K562 (cell line): Measurements from ENCODE around the gene SATB2. TPM values are rescaled to one million over a fixed set of nuclear protein-coding genes. Genes with fewer than 3 reads are reported as not detected.
A peak's percentile ranks its signal among the peaks of the same experiment; 100 is the strongest.

ENCODE experiments used
- CBFA2T3 ChIP-seq: fragments of 450-650 bp; IDR thresholded peaks from 2 replicates; pipeline ENCODE4 v1.6.1; 2017
- DACH1 ChIP-seq: fragments of 450-650 bp; IDR thresholded peaks from 2 replicates; pipeline ENCODE4 v1.6.1; 2018; ENCODE audit not compliant: partially characterized antibody
- GTF2A2 ChIP-seq: IDR thresholded peaks from 2 replicates; pipeline ENCODE4 v1.6.1; 2016; ENCODE audit warnings: mild to moderate bottlenecking, missing genetic modification characterization, missing compliant biosample characterization
- HMGN3 ChIP-seq: IDR thresholded peaks from 2 replicates; pipeline ENCODE4 v1.6.1; 2011; ENCODE audit warnings: borderline replicate concordance, low read depth, mild to moderate bottlenecking, mixed read lengths, low read length; ENCODE audit not compliant: insufficient read length; ENCODE audit errors: extremely low read depth
- JUN ChIP-seq, 2 experiments: sonication (generic) in 1 of 2; formaldehyde crosslinking in 1 of 2; IDR thresholded peaks; 2 replicates each; pipeline versions ENCODE4 v1.6.1 to v1.8.0; 2012 to 2022; ENCODE audit warnings: borderline replicate concordance in 2 of 2, mild to moderate bottlenecking in 2 of 2, improper control_type of control experiment in 1 of 2, low read depth in 1 of 2, low read length in 1 of 2, missing genetic modification reagents in 1 of 2
- KDM1A ChIP-seq, 2 experiments: fragments of 450-650 bp; IDR thresholded peaks; 2 replicates each; pipeline ENCODE4 v1.6.1; 2016; ENCODE audit warnings: mild to moderate bottlenecking in 2 of 2
- KHSRP ChIP-seq: fragments of 450-650 bp; IDR thresholded peaks from 2 replicates; pipeline ENCODE4 v1.6.1; 2017
- NCOR1 ChIP-seq: fragments of 450-650 bp; IDR thresholded peaks from 2 replicates; pipeline ENCODE4 v1.6.1; 2016; ENCODE audit warnings: mild to moderate bottlenecking, moderate library complexity
- POLR2AphosphoS5 ChIP-seq: IDR thresholded peaks from 2 replicates; pipeline ENCODE4 v1.6.1; 2011; ENCODE audit warnings: mild to moderate bottlenecking, low read depth, low read length, moderate library complexity; ENCODE audit not compliant: control insufficient read depth, insufficient read depth
- PPARD ChIP-seq: fragments of 250-450 bp; sonication (Bioruptor Pico); IDR thresholded peaks from 2 replicates; pipeline ENCODE4 v1.8.0; 2022; ENCODE audit warnings: inconsistent platforms, mild to moderate bottlenecking, moderate library complexity
- RBM34 ChIP-seq: fragments of 200-400 bp; formaldehyde crosslinking; IDR thresholded peaks from 2 replicates; pipeline ENCODE4 v1.6.1; 2018; ENCODE audit warnings: low read length, borderline replicate concordance; ENCODE audit not compliant: insufficient read depth
- SMARCE1 ChIP-seq: fragments of 450-650 bp; IDR thresholded peaks from 2 replicates; pipeline ENCODE4 v1.7.1; 2016; ENCODE audit warnings: mild to moderate bottlenecking
- SREBF2 ChIP-seq: sonication (generic); formaldehyde crosslinking; IDR thresholded peaks from 2 replicates; pipeline ENCODE4 v1.4.0; 2020; ENCODE audit warnings: mild to moderate bottlenecking, missing genetic modification reagents
- TBP ChIP-seq: optimal IDR thresholded peaks from 2 replicates; pipeline ENCODE3; 2011; ENCODE audit warnings: low read depth, low read length, improper control_type of control experiment
- ZKSCAN8 ChIP-seq: fragments of 200-800 bp; sonication (Bioruptor generic); IDR thresholded peaks from 2 replicates; pipeline ENCODE4 v1.6.1; 2016; ENCODE audit warnings: missing genetic modification characterization, missing compliant biosample characterization
- ZNF133 ChIP-seq: fragments of 250-450 bp; sonication (Bioruptor Pico); IDR thresholded peaks from 2 replicates; pipeline ENCODE4 v1.4.0; 2020; ENCODE audit warnings: mild to moderate bottlenecking
- ZNF311 ChIP-seq: fragments of 250-450 bp; sonication (Bioruptor Pico); IDR thresholded peaks from 2 replicates; pipeline ENCODE4 v1.4.0; 2020; ENCODE audit warnings: mild to moderate bottlenecking, moderate library complexity
- ZNF76 ChIP-seq: fragments of 250-450 bp; sonication (Bioruptor Pico); IDR thresholded peaks from 2 replicates; pipeline ENCODE4 v1.4.0; 2020; ENCODE audit warnings: mild to moderate bottlenecking, moderate library complexity, borderline replicate concordance
- ZNF830 ChIP-seq: fragments of 250-450 bp; sonication (Bioruptor Pico); IDR thresholded peaks from 2 replicates; pipeline ENCODE4 v1.5.0; 2021; ENCODE audit warnings: mild to moderate bottlenecking
- polyA plus RNA-seq, 8 experiments: library from polyadenylated mRNA; depleted of rRNA in 4 of 8; stranded (reverse) in 5 of 8; unstranded in 3 of 8; fragments of >200 nt; fragmentation: Nextera tagmentation in 2 of 8; fragmentation: Illumina TruSeq in 1 of 8; extraction: Ambion mirVana in 2 of 8; extraction: Trizol in 1 of 8; gene quantifications; 2 replicates each; pipeline versions ENCODE4 v1.2.1 to v1.2.3, GENCODE V29; 2011 to 2014; ENCODE audit warnings: inconsistent platforms in 1 of 8, missing spikeins in 1 of 8
- total RNA-seq, 7 experiments: library from RNA; depleted of rRNA in 6 of 7; stranded (reverse); fragments of >200 nt in 6 of 7; fragmentation: Illumina TruSeq in 2 of 7; extraction: Trizol in 2 of 7; gene quantifications; 2 replicates each; pipeline versions ENCODE4 v1.2.1 to v1.2.3, GENCODE V29; 2011 to 2021; ENCODE audit warnings: low replicate concordance in 1 of 7
- TF ChIP-seq, protein P1 (sequence below): fragments of 250-450 bp; sonication (Bioruptor Pico); IDR thresholded peaks from 2 replicates; pipeline ENCODE4 v1.6.1; 2021; ENCODE audit warnings: mild to moderate bottlenecking
- TF ChIP-seq, protein P2 (sequence below), 2 experiments: IDR thresholded peaks; 2 replicates each; pipeline ENCODE4 v1.6.1; 2011; ENCODE audit warnings: borderline replicate concordance in 1 of 2, control low read depth in 1 of 2, low read depth in 1 of 2, low read length in 1 of 2, mild to moderate bottlenecking in 1 of 2, mixed read lengths in 1 of 2, moderate library complexity in 1 of 2; ENCODE audit not compliant: insufficient read depth in 1 of 2, insufficient read length in 1 of 2, poor library complexity in 1 of 2, severe bottlenecking in 1 of 2; ENCODE audit errors: extremely low read depth in 1 of 2
- TF ChIP-seq, protein P3 (sequence below): fragments of 250-450 bp; sonication (Bioruptor Pico); IDR thresholded peaks from 2 replicates; pipeline ENCODE4 v1.8.0; 2021; ENCODE audit warnings: moderate library complexity, mild to moderate bottlenecking, inconsistent platforms
- TF ChIP-seq, protein P4 (sequence below): fragments of 250-450 bp; sonication (Bioruptor Pico); IDR thresholded peaks from 2 replicates; pipeline ENCODE4 v1.5.0; 2020; ENCODE audit warnings: mild to moderate bottlenecking

SATB2 gene
- total and polyA plus RNA-seq, 9 of the 15 experiments (the other 6 are each of a cell fraction or from before 2014, with no cell fraction given), result 4.5 to 34.0 (median 15.1) TPM

DNA sequence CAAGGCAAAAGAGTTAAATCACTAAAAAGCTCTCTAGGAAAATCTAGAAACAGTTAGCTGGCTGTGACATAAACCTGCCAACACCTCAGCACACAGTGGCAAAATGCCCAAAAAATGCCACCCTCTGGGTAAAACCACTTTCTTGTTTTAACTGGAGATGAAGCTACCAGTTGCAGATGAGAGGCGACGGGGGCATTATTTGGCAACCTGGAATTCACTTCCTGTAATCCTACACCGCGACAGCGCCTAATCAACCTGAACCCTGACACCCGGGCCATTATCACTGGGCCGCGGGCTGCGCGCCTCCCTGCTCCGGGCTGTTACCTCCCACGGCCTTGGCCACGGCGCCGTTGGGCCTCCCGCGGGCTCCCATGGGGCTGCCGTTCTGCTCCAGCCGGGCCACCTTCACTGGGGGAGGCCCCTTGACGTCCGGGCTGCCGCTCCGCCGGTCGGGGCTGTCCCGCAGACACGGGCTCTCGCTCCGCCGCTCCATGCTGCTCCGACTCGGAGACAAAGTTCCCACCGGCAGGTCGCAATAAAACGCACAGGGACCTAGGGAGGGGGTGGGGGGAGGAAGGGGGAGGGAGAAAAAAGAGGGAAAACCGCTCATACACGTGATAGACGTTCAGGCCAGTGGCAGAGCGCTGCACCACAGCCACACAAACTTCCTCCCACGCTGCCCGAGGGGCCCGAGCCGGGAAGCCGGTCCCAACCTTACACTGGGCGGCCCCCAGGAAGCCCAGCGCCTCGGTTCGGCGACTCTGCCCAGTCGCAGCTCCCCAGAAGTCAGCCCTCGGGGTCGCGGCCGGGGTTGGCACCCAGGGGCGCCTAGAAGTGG is 2.0 kb downstream of the SATB2 start (continued):
- TF ChIP-seq ZKSCAN8 (CRISPR knock-in tag) (no peak), CBFA2T3 (peak; percentile 90), PPARD (CRISPR knock-in tag) (no peak), HMGN3 (peak; percentile 98), TBP (peak; percentile 63), JUN (IDR thresholded peaks at IDR 0.05; ENCODE audit: borderline replicate concordance, low read depth, low read length) (no peak), JUN (CRISPR knock-in tag; IDR thresholded peaks at IDR 0.05; ENCODE audit: borderline replicate concordance) (no peak), NCOR1 (peak; percentile 90), KHSRP (no peak), SMARCE1 (0 out of 2 replicates have a peak, but pooled peaks have one; percentile 54), ZNF311 (CRISPR knock-in tag) (no peak), DACH1 (peak; percentile 39), ZNF830 (CRISPR knock-in tag) (no peak), GTF2A2 (tag) (no peak), ZNF76 (no peak), POLR2AphosphoS5 (peak; percentile 47; the same call in 1 of the 2 replicates), RBM34 (no peak), ZNF133 (no peak), KDM1A (IDR thresholded peaks at IDR 0.05) (peak; percentile 53 to 74; a peak in 3 of 4 replicates), SREBF2 (no peak)
- TF ChIP-seq, protein P1, sequence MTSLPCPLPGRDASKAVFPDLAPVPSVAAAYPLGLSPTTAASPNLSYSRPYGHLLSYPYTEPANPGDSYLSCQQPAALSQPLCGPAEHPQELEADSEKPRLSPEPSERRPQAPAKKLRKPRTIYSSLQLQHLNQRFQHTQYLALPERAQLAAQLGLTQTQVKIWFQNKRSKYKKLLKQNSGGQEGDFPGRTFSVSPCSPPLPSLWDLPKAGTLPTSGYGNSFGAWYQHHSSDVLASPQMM (CRISPR knock-in tag), result no peak
- TF ChIP-seq, protein P2, sequence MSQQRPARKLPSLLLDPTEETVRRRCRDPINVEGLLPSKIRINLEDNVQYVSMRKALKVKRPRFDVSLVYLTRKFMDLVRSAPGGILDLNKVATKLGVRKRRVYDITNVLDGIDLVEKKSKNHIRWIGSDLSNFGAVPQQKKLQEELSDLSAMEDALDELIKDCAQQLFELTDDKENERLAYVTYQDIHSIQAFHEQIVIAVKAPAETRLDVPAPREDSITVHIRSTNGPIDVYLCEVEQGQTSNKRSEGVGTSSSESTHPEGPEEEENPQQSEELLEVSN (IDR thresholded peaks at IDR 0.05; ENCODE audit: borderline replicate concordance in 1 of 2, extremely low read depth in 1 of 2, insufficient read depth in 1 of 2, insufficient read length in 1 of 2, low read depth in 1 of 2, low read length in 1 of 2, poor library complexity in 1 of 2, severe bottlenecking in 1 of 2), result peak; percentile 67 to 72
- TF ChIP-seq, protein P3, sequence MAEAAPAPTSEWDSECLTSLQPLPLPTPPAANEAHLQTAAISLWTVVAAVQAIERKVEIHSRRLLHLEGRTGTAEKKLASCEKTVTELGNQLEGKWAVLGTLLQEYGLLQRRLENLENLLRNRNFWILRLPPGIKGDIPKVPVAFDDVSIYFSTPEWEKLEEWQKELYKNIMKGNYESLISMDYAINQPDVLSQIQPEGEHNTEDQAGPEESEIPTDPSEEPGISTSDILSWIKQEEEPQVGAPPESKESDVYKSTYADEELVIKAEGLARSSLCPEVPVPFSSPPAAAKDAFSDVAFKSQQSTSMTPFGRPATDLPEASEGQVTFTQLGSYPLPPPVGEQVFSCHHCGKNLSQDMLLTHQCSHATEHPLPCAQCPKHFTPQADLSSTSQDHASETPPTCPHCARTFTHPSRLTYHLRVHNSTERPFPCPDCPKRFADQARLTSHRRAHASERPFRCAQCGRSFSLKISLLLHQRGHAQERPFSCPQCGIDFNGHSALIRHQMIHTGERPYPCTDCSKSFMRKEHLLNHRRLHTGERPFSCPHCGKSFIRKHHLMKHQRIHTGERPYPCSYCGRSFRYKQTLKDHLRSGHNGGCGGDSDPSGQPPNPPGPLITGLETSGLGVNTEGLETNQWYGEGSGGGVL (CRISPR knock-in tag), result no peak
- TF ChIP-seq, protein P4, sequence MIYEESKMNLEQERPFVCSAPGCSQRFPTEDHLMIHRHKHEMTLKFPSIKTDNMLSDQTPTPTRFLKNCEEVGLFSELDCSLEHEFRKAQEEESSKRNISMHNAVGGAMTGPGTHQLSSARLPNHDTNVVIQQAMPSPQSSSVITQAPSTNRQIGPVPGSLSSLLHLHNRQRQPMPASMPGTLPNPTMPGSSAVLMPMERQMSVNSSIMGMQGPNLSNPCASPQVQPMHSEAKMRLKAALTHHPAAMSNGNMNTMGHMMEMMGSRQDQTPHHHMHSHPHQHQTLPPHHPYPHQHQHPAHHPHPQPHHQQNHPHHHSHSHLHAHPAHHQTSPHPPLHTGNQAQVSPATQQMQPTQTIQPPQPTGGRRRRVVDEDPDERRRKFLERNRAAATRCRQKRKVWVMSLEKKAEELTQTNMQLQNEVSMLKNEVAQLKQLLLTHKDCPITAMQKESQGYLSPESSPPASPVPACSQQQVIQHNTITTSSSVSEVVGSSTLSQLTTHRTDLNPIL (CRISPR knock-in tag), result no peak
